SK-N-SH (cell line): ENCODE data around the gene WDR41. TPM values are rescaled to one million over a fixed set of nuclear protein-coding genes. Genes with fewer than 3 reads are reported as not detected.

ENCODE experiments used
- CTCF ChIA-PET: fragments of 300-600, 350-600 bp; formaldehyde crosslinking; extraction: SDS; loops from one replicate; lab custom pipeline; 2021; lab: Yijun Ruan, JAX
- POLR2A ChIA-PET: fragments of 350-600 bp; sonication (Branson Sonifier 250); formaldehyde crosslinking; extraction: SDS; loops from one replicate; lab custom pipeline; 2020; ENCODE audit warnings: antibody characterized with exemption, inconsistent platforms; lab: Yijun Ruan, JAX
- DNase-seq: peaks from one replicate; pipeline ENCODE4 v3.0.0; 2012
- H2AFZ ChIP-seq: fragments of 200-600 bp; sonication (generic); 2 replicates; pipeline ENCODE4 v1.8.1; 2016; ENCODE audit warnings: antibody characterized with exemption, mild to moderate bottlenecking, low read depth
- H3F3A ChIP-seq: fragments of 200-600 bp; sonication (generic); replicated peaks from 2 replicates; pipeline ENCODE3; 2016; ENCODE audit warnings: antibody characterized with exemption, mild to moderate bottlenecking; ENCODE audit not compliant: insufficient read depth
- H3K27ac ChIP-seq, 2 experiments: fragments of 200-500 bp in 1 of 2; fragments of 200-600 bp in 1 of 2; sonication (Bioruptor generic) in 1 of 2; sonication (generic), shearing (Covaris generic) in 1 of 2; 2 replicates each; pipeline versions ENCODE4 v1.5.1 to v1.6.1; 2014 to 2016; ENCODE audit warnings: low read depth in 2 of 2, inconsistent platforms in 1 of 2, low read length in 1 of 2, mild to moderate bottlenecking in 1 of 2, mixed read lengths in 1 of 2
- H3K27me3 ChIP-seq: fragments of 200-600 bp; sonication (generic), shearing (Covaris generic); 2 replicates; pipeline ENCODE4 v1.6.1; 2016; ENCODE audit warnings: mixed run types; ENCODE audit not compliant: insufficient read depth
- H3K36me3 ChIP-seq, 2 experiments: fragments of 200-500 bp in 1 of 2; fragments of 200-600 bp in 1 of 2; sonication (Bioruptor generic) in 1 of 2; sonication (generic) in 1 of 2; replicated peaks in 1 of 2; 2 replicates each; pipeline versions ENCODE3 to v1.5.1; 2014 to 2016; ENCODE audit warnings: low read length in 1 of 2, mild to moderate bottlenecking in 1 of 2; ENCODE audit not compliant: insufficient read depth in 2 of 2, control insufficient read depth in 1 of 2
- H3K4me1 ChIP-seq, 2 experiments: fragments of 200-500 bp in 1 of 2; fragments of 200-600 bp in 1 of 2; sonication (Bioruptor generic) in 1 of 2; sonication (generic), shearing (Covaris generic) in 1 of 2; 2 replicates each; pipeline versions ENCODE4 v1.5.1 to v1.6.1; 2014 to 2016; ENCODE audit warnings: low read depth in 1 of 2, low read length in 1 of 2, mixed run types in 1 of 2; ENCODE audit not compliant: insufficient read depth in 2 of 2, control insufficient read depth in 1 of 2
- H3K4me2 ChIP-seq: fragments of 200-600 bp; sonication (generic), shearing (Covaris generic); 2 replicates; pipeline ENCODE4 v1.6.1; 2017; ENCODE audit warnings: mixed run types
- H3K4me3 ChIP-seq, 2 experiments: fragments of 200-500 bp in 1 of 2; fragments of 200-600 bp in 1 of 2; sonication (Bioruptor generic) in 1 of 2; sonication (generic), shearing (Covaris generic) in 1 of 2; 2 replicates each; pipeline versions ENCODE4 v1.5.1 to v1.8.1; 2014 to 2016; ENCODE audit warnings: low read depth in 2 of 2, inconsistent platforms in 1 of 2, low read length in 1 of 2, mild to moderate bottlenecking in 1 of 2, mixed read lengths in 1 of 2, moderate library complexity in 1 of 2
- H3K79me2 ChIP-seq: fragments of 200-600 bp; sonication (generic); 2 replicates; pipeline ENCODE4 v1.8.1; 2017; ENCODE audit warnings: mild to moderate bottlenecking; ENCODE audit not compliant: insufficient read depth
- H3K9ac ChIP-seq: fragments of 200-600 bp; sonication (generic); 2 replicates; pipeline ENCODE4 v1.6.1; 2017; ENCODE audit warnings: mixed run types
- H3K9me2 ChIP-seq: fragments of 200-600 bp; sonication (generic); 2 replicates; pipeline ENCODE4 v1.6.1; 2017; ENCODE audit warnings: mixed run types
- H3K9me3 ChIP-seq: fragments of 200-600 bp; sonication (generic); 2 replicates; pipeline ENCODE4 v1.6.1; 2017; ENCODE audit warnings: mixed run types, mild to moderate bottlenecking, moderate library complexity
- H4K20me1 ChIP-seq: fragments of 200-600 bp; sonication (generic); 2 replicates; pipeline ENCODE4 v1.6.1; 2017; ENCODE audit warnings: mild to moderate bottlenecking, mixed run types; ENCODE audit not compliant: insufficient read depth
- GABPA ChIP-seq: IDR thresholded peaks from 2 replicates; pipeline ENCODE4 v1.4.0; 2012; ENCODE audit warnings: low read depth, mild to moderate bottlenecking
- GATA2 ChIP-seq: sonication (generic); formaldehyde crosslinking; IDR thresholded peaks from 2 replicates; pipeline ENCODE4 v1.5.0; 2020; ENCODE audit warnings: mild to moderate bottlenecking, missing genetic modification reagents
- RFX5 ChIP-seq: IDR thresholded peaks from 2 replicates; pipeline ENCODE4 v1.6.1; 2012; ENCODE audit warnings: mild to moderate bottlenecking, improper control_type of control experiment, low read length
- TEAD4 ChIP-seq: IDR thresholded peaks from 2 replicates; pipeline ENCODE4 v1.4.0; 2012; ENCODE audit warnings: mild to moderate bottlenecking, borderline replicate concordance; ENCODE audit not compliant: insufficient read depth
- YY1 ChIP-seq: IDR thresholded peaks from 2 replicates; pipeline ENCODE4 v1.4.0; 2012; ENCODE audit warnings: low read depth, mild to moderate bottlenecking
- WGBS: methylation state at CpG from one replicate; pipeline ENCODE4 v1.1.6; 2017; ENCODE audit warnings: low lambda C conversion rate; 5-methylcytosine and 5-hydroxymethylcytosine counted together
- polyA plus RNA-seq, 3 experiments: library from polyadenylated mRNA; depleted of rRNA; stranded (reverse); fragments of >200 nt; gene quantifications; 2 replicates each; pipeline ENCODE4 v1.2.3, GENCODE V29; 2012
- TF ChIP-seq, protein P1 (sequence below): IDR thresholded peaks from 2 replicates; pipeline ENCODE4 v1.4.0; 2012; ENCODE audit warnings: low read depth, borderline replicate concordance
- TF ChIP-seq, protein P2 (sequence below): IDR thresholded peaks from 2 replicates; pipeline ENCODE4 v1.4.0; 2012; ENCODE audit warnings: low read depth
- TF ChIP-seq, protein P3 (sequence below): IDR thresholded peaks from 2 replicates; pipeline ENCODE4 v1.6.1; 2012; ENCODE audit warnings: mild to moderate bottlenecking, low read depth, low read length, moderate library complexity

WDR41 gene
- polyA plus RNA-seq, 1 of the 3 experiments (the other 2 are of a cell fraction) = 17.2 TPM

DNA sequence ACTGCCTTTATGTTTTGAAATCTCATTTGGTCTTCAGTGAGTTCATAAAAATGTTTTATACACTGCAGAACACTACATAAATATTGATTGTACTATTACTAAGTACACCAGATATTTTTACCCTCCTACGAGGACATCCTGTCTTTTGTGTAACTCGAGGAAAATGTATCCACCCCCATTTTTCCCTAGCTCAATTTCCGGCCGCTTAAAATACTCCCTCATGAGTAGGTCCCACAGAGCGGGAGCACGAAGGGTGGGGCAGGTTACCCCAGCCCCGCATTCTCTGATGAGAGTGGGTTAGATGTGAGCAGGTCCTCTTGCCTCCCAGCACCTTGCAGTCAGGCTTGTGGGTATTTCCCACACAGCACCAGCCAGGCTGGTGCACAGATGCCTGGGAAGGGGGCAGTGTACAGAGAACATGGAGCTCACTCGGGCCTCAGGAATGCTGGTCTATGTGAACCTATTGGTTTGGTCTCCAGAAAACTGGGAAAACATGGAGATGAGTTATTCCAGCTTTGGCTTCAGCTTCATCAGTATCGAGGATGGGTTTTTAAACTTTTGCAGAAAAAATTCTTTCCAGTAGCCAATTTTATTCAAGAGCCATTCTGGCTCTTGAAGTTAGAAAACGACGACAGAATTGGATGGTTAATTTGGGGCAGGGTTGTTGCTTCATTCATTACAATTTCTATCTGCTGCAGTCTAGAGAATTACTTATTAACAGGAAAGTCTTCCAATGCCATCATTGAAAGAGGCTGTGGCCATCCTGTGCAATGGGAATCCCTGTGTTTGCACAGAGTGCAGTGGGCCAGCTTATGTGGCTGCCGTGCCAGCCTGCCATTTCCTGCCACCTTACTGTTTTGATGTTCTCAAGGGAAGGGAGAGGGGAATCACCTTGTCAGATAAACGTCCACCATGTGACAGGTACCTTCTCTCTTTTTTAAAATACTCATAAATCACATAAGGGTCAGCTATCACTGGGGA, 73.2 kb downstream of the WDR41 start:
- no peak overlapping the region for H3K4me2 ChIP-seq

DNA sequence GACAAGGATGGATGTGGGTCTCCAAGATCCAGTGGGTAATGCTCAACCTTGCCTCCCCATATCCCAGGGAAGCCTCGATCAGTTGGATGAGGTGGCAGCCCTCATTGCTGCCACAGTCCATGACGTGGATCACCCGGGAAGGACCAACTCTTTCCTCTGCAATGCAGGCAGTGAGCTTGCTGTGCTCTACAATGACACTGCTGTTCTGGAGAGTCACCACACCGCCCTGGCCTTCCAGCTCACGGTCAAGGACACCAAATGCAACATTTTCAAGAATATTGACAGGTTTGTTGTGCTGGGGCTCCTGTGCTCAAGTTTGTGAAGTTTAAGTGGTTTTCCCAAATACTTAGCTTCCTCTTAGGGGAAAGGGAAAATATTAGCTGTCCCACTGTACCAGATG, 74.0 kb downstream of the WDR41 start:
- Histone ChIP-seq H3K79me2 (no peaks in the 10 kb centered on the region), H3K27me3 (no peaks in the 10 kb centered on the region), H3K36me3 (no peaks in the 10 kb centered on the region), H3K9me2 (no peaks in the 10 kb centered on the region), H4K20me1 (no peaks in the 10 kb centered on the region), H3F3A (no peaks in the 10 kb centered on the region), H3K27ac (no peak overlapping the region), H3K4me3 (no peak overlapping the region), H3K9me3 (no peaks in the 10 kb centered on the region), H3K4me1 (peaks cover 0 to 13% of the 10 kb centered on the region in 2 experiments; a peak in 1 of 4 replicates), H3K4me2 (no peak overlapping the region), H3K9ac (no peak overlapping the region), H2AFZ (no peak overlapping the region)
- ChIA-PET POLR2A (no interaction called here), CTCF (interaction anchor here (1.0 to 3.6 kb wide), 3 partner anchors 19 to 289 kb away, joined by 3 to 19 read pairs (median 4); no protein-coding TSS in a partner anchor)
- no peak for DNase-seq
- WGBS = 69% methylated on average over 3 of the region's 5 CpGs
- TF ChIP-seq RFX5 (no peak), YY1 (no peak), GABPA (no peak)
- TF ChIP-seq, protein P1, sequence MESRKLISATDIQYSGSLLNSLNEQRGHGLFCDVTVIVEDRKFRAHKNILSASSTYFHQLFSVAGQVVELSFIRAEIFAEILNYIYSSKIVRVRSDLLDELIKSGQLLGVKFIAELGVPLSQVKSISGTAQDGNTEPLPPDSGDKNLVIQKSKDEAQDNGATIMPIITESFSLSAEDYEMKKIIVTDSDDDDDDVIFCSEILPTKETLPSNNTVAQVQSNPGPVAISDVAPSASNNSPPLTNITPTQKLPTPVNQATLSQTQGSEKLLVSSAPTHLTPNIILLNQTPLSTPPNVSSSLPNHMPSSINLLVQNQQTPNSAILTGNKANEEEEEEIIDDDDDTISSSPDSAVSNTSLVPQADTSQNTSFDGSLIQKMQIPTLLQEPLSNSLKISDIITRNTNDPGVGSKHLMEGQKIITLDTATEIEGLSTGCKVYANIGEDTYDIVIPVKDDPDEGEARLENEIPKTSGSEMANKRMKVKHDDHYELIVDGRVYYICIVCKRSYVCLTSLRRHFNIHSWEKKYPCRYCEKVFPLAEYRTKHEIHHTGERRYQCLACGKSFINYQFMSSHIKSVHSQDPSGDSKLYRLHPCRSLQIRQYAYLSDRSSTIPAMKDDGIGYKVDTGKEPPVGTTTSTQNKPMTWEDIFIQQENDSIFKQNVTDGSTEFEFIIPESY = no peak

More for the DNA sequence above, 73.2 kb downstream of the WDR41 start:
- Histone ChIP-seq H3K4me3 (no peak overlapping the region), H3K27me3 (no peaks in the 10 kb centered on the region), H3K27ac (no peak overlapping the region), H3K9me3 (no peaks in the 10 kb centered on the region), H3F3A (no peaks in the 10 kb centered on the region), H3K9ac (no peak overlapping the region), H3K36me3 (no peaks in the 10 kb centered on the region), H2AFZ (no peak overlapping the region), H3K9me2 (no peaks in the 10 kb centered on the region), H4K20me1 (no peaks in the 10 kb centered on the region), H3K79me2 (no peaks in the 10 kb centered on the region), H3K4me1 (peaks cover 0 to 13% of the 10 kb centered on the region in 2 experiments; a peak in 1 of 4 replicates)
- TF ChIP-seq, protein P2, sequence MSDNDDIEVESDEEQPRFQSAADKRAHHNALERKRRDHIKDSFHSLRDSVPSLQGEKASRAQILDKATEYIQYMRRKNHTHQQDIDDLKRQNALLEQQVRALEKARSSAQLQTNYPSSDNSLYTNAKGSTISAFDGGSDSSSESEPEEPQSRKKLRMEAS = no peak
- TF ChIP-seq GATA2 = no peak
- TF ChIP-seq TEAD4 = no peak
- TF ChIP-seq, protein P3, sequence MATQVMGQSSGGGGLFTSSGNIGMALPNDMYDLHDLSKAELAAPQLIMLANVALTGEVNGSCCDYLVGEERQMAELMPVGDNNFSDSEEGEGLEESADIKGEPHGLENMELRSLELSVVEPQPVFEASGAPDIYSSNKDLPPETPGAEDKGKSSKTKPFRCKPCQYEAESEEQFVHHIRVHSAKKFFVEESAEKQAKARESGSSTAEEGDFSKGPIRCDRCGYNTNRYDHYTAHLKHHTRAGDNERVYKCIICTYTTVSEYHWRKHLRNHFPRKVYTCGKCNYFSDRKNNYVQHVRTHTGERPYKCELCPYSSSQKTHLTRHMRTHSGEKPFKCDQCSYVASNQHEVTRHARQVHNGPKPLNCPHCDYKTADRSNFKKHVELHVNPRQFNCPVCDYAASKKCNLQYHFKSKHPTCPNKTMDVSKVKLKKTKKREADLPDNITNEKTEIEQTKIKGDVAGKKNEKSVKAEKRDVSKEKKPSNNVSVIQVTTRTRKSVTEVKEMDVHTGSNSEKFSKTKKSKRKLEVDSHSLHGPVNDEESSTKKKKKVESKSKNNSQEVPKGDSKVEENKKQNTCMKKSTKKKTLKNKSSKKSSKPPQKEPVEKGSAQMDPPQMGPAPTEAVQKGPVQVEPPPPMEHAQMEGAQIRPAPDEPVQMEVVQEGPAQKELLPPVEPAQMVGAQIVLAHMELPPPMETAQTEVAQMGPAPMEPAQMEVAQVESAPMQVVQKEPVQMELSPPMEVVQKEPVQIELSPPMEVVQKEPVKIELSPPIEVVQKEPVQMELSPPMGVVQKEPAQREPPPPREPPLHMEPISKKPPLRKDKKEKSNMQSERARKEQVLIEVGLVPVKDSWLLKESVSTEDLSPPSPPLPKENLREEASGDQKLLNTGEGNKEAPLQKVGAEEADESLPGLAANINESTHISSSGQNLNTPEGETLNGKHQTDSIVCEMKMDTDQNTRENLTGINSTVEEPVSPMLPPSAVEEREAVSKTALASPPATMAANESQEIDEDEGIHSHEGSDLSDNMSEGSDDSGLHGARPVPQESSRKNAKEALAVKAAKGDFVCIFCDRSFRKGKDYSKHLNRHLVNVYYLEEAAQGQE = no peak
- CTCF ChIA-PET = interaction anchor here (1.0 to 3.6 kb wide), 4 partner anchors 18 to 289 kb away, joined by 3 to 19 read pairs (median 6); no protein-coding TSS in a partner anchor
- POLR2A ChIA-PET = no interaction called here
- no peak for DNase-seq
- WGBS = 75% methylated on average over 13 of the region's 13 CpGs
